ENCODE results near the gene NUSAP1.
"Not testable (repeated sequence)": the region's sequence is repeated elsewhere in the genome, so short reads cannot be mapped to it uniquely, and the experiment has no call there.

The NUSAP1 gene

DNA sequence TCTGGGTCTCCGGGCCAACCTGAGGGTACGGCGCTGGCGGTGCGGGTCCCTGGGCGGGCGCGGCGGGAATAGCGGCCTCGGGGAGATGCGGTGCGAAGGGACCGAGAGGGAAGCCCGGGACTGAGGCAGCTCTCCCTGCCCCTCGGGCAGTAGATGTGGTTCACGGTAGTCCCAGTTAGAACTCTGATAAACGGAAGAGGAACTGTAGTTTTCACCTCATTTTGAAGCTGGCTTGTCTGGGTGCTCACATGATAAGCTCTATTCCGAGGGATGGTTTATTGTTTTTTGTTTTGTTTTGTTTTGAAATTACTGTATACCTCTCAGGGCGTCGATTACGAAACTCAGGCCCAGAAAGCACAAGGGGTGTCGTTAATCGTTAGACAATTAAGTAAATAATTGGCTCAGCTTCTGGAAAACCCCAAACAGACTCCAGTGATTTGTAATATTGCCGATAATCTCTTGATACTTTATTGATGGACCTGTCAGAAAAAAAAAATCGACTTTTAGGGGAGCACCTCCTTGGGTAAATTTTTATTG lies 413 bp downstream of the NUSAP1 start:
- no peak for DNase-seq (ENCODE audit: low read depth in 2 of 2)

DNA sequence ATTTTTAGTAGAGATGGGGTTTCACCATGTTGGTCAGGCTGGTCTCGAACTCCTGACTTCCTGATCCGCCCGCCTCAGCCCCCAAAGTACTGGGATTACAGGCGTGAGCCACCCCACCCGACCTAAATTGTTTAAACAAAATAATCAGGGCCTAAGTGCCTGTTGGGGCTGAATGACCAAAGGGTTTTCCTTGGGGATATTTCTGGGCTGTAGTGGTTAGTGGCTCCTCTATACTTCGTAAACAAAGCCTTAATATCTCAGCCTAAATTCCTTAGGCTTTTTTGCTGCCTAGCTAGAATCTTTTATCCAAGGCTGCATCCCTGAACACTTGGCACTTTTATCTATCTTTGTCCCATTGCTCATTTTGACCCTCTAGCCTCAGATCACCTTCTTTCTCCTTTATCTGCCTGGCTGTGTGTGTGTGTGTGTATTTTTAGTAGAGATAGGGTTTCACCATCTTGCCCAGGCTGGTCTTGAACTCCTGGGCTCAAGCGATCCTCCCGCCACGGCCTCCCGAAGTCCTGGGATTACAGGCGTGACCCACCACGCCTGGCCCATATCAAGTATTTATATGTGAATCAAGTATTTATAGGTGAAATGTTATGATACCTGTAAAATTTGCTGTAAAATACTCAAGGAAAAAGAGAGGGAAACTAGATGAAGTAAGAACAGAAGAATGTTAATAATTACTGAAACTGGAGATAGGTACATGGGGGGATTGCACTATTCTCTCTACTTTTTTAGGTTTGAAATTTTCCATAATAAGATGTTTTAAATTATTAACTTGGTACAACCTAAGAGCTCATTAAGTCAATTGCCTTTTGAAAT lies 1.8 kb downstream of the NUSAP1 start:
- DNase-seq (ENCODE audit: low read depth in 2 of 2) = no peak

DNA sequence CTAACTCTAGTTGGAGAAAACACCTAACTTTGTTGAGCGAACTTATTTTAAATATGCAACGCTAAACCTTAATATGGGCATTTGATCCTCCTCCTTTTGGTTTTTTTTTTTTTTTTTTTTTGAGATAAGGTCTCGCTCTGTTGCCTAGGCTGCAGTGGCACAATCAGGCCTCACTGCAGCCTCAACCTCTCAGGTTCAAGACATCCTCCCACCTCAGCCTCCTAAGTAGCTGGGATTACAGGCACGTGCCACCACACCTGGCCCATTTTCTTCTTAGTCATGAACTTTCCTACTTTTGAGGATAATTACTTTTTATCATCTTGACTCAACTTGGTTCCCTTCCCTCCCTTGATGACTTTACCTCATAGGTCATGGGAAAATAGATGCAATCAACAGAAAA lies 3.9 kb downstream of the NUSAP1 start:
- DNase-seq (ENCODE audit: low read depth in 2 of 2) = no peak

GRCh38 chr15:41337047-41337446 lies 4.4 kb downstream of the NUSAP1 start:
- no peak for DNase-seq (ENCODE audit: low read depth in 2 of 2)

DNA sequence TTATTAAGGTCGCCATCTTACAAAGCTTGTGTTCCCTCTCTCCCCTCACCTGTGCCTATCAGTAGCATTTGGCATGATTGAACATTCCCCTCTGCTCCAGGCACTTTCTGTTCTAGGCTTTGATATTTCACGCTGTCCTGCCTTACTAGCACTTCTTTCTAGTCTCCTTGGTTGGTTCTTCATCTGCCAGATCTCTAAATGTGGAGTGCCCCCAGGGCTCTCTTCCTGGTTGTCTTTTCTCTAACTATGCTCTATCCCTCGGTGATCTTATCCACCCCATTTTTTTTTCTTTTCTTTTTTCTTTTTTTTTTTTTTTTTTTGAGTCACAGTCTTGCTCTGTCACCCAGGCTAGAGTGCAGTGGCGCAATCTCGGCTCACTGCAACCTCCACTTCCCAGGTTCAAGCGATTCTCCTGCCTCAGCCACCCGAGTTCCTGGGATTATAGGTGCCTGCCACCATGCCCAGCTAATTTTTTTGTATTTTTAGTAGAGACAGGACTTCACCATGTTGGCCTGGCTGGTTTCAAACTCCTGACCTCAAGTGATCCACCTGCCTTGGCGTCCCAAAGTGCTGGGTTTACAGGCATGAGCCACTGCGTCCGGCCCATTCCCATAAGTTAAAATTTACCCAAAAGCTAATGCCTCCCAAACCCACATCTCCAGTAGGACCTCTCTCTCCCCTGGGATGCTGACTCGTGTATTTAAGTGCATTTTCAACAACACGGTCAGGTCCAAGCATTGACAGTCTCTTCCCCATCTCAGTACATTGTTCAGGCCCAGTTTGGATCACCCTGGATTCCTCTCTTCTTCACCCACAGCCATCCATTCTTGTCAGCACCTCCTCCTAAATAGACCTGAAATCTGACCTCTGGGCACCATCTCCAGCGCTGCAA lies 5.2 kb downstream of the NUSAP1 start:
- DNase-seq (ENCODE audit: low read depth in 2 of 2) = no peak

GRCh38 chr15:41340189-41340695 lies 7.6 kb downstream of the NUSAP1 start:
- no peak for DNase-seq (ENCODE audit: low read depth in 2 of 2)

DNA sequence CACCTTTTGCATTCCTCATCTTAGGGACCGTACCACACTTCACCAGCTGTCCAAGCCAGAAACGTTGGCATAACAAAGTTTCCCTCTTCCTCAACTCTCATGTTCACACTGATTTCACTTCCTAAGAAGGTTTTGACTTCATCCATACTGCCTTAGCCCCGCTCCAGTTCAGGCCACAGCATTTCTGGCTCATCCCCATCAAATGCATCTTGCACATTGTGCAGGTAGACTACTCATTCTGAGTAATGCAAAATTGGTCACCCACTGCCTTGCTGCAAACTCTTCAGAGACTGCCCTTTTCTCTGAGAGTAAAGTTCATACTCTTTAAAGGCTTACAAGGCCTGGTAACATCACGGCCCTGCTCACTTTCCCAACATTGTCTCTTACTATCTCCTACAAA lies 8.8 kb downstream of the NUSAP1 start:
- DNase-seq (ENCODE audit: low read depth in 2 of 2) = no peak

DNA sequence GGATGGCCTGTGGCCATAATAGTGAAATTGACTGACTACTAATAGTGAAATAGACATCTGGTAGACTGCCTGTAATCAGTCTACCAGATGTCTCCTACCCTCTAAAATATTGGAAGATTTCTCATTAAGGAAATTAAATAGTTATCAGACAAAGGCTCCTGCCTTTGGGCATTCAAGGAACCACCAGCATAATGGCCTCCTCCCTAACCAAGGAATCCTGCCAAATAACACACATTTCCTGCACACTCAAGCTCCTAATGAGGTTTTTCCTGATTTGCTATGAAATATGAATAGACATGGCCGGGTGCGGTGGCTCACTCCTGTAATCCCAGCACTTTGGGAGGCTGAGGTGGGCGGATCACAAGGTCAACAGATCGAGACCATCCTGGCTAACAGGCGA lies 14.6 kb downstream of the NUSAP1 start:
- no peak for DNase-seq (ENCODE audit: low read depth in 2 of 2)

DNA sequence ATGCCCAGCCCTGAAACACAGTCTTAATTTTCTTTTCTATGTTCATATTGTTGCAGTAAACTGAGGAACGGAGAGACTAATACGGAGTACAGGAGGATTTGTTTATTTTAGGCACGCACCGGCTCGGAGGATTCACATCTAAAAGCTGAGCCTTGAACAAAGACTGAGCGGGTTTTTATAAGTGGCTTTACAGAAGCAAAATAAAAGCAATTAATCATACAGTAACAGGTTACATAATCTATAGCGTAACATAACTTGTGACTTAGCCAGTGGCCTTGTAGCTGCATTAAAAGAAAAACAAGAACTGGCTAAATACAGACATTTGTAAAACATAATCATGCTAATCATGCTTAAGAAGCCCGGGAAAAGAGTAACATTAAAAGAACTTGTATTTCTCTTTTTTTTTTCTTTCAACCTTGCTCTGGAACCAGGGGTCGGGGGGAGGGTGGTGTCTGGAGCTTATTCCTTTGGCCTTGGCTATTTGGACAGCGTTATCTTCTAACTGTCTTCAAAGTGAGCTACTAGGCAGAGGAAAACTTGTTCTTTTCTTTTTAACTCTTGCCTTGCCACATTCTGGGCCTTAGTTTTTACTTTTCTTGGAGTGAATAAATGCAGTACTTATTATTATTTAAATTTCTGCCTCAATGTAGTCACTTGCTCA lies 17.5 kb downstream of the NUSAP1 start:
- no peak for DNase-seq (ENCODE audit: low read depth in 2 of 2)

- DNase-seq (ENCODE audit: low read depth in 2 of 2) = no peak
These were observed 21.7 kb downstream of the NUSAP1 start for GRCh38 chr15:41354371-41354770.

DNA sequence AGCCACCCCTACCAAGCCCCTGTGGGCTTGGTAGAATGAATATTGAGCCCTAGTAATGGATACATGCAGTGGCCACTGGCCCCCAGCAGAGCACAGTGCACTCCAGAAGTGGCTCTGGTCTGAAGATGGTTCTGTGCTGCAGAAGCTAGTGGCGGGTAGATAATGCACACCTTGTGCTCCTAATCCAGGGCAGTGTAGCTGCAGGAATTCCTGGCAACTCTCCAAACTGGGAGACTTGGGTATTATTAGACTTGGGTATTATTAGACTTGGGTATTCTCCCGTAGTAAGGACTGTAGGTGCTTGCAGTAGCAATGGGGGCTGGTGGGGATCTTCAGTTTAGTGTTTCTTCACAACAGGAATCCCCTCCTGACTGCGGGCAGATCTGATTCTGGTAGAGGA lies 34.7 kb downstream of the NUSAP1 start:
- DNase-seq (ENCODE audit: low read depth in 2 of 2) = no peak

DNA sequence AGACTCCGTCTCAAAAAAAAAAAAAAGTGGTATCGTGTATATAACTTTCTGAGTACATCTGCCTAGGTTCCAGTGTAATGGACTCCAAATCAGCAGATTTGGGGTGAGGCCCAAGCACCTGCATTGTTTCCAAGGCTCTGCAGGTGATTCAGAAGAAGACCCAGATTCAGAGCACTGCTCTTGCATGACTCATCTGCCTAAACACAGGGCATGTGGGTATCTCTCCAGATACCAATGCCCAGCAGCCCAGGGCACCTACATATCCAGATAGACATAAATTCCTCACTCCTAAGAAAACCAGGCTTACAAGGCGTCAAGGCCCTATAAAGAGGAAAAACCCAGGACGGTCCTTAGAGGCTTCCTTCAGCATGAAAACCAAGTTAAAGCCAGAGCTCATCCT lies 45.3 kb downstream of the NUSAP1 start:
- DNase-seq (ENCODE audit: low read depth in 2 of 2) = no peak

- DNase-seq (ENCODE audit: low read depth in 2 of 2) = not testable (repeated sequence)
These were observed 51.5 kb downstream of the NUSAP1 start for GRCh38 chr15:41383974-41384749.

DNA sequence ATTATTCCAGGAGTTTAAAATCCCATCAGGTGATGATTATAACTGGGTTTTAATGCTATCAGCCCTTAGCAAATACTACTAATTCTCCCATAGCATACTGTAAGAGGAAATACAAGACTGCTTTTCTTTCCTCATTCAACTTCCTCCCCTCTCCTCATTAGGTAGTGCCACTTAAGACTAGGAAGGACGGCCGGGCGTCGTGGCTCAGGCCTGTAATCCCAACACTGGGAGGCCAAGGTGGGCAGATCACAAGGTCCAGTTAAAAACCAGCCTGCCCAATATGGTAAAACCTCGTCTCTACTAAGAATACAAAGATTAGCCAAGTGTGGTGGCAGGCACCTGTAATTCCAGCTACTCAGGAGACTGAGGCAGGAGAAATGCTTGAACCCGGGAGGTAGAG lies 55.0 kb downstream of the NUSAP1 start:
- DNase-seq (ENCODE audit: low read depth in 2 of 2) = no peak

GRCh38 chr15:41392659-41393058 lies 60.0 kb downstream of the NUSAP1 start:
- no peak for DNase-seq (ENCODE audit: low read depth in 2 of 2)

DNA sequence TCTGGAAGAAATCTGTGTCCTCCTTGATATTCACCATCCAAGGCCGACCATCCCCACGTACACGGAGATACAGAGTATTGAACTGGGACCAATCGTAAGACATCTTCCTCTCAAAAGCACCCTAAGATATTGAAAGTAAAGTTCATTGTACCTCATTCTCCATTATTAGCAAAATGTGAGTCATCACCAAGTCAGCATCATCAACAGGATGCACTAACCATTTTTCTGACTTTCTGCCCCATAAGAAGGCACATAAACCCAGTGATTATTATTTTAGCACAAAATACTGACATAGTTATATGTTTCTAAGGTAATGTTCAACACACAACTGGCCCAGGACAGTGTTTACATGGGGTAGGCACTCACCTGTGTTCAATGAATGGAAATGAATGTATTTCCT lies 62.2 kb downstream of the NUSAP1 start:
- DNase-seq (ENCODE audit: low read depth in 2 of 2) = no peak

DNA sequence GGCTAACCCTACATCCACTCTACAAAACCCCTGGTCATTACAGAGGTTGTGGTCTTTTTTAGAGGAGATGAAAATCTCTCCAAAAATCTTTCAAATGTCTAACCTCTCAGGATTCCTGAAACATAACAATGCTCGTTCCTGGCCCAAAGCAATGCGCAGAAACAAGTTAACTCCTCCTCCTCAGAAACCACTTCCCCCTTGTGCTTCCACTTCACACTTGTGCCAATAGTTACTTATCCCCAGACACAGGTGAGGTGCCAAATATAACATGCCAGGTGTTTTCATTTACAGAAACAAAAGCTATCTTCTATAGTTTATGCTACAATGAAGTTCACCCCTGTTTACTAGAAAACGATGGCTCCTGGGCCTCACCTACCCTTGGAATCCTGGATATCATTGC lies 63.4 kb downstream of the NUSAP1 start:
- DNase-seq (ENCODE audit: low read depth in 2 of 2) = no peak

- DNase-seq (ENCODE audit: low read depth in 2 of 2) = no peak
These were observed 69.2 kb downstream of the NUSAP1 start for GRCh38 chr15:41401904-41402267.

- DNase-seq (ENCODE audit: low read depth in 2 of 2) = no peak
These were observed 74.7 kb downstream of the NUSAP1 start for GRCh38 chr15:41407341-41407740.

GRCh38 chr15:41408234-41408641 lies 75.6 kb downstream of the NUSAP1 start:
- no peak for DNase-seq (ENCODE audit: low read depth in 2 of 2)

DNA sequence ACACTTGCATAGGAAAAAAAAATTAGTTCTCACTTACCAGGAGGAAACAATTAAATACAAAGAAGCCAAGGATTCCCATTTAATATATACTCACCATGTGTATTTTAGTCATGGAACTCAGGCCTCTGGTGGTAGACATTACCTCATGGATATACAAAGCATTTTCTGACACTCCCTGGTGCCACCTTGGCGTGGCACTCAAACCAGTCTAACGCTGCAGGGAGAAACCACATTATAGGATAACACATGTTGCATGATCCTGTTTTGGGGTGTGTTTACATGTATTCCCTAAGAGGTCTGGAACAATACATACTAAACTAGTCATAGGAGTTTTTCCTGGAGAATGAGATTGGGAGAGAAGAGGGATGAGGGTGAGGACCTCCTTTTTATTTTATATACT lies 78.3 kb downstream of the NUSAP1 start:
- DNase-seq (ENCODE audit: low read depth in 2 of 2) = no peak
